Psoas muscle (tissue), 8 donors: ENCODE results near the gene WWOX. TPM values are rescaled to one million over a fixed set of nuclear protein-coding genes. Genes with fewer than 3 reads are reported as not detected.

Source experiments
- ATAC-seq, 4 donors: fragments of 200-7000 bp; cut with Tn5 transposase; one replicate each; pipeline ENCODE4 v1.9.1; 2020; ENCODE audit warnings: moderate library complexity in 3 of 4, mild to moderate bottlenecking in 2 of 4
- DNase-seq, 2 donors: peaks; one replicate each; pipeline ENCODE4 v3.0.0-alpha.2; 2020
- H3K27ac ChIP-seq: fragments of 200-600 bp; one replicate; pipeline ENCODE4 v1.8.0; 2022
- H3K27me3 ChIP-seq, 3 donors: fragments of 200-600 bp in 1 of 3; one replicate each; pipeline versions ENCODE4 v1.6.1 to v1.8.0; 2013 to 2022; ENCODE audit warnings: low read length in 2 of 3, mild to moderate bottlenecking in 2 of 3, moderate library complexity in 1 of 3; ENCODE audit not compliant: insufficient read depth in 3 of 3
- H3K36me3 ChIP-seq, 2 donors: fragments of 200-600 bp in 1 of 2; one replicate each; pipeline versions ENCODE4 v1.6.1 to v1.8.0; 2013 to 2022; ENCODE audit warnings: low read depth in 1 of 2, mild to moderate bottlenecking in 1 of 2, moderate library complexity in 1 of 2; ENCODE audit not compliant: insufficient read depth in 1 of 2
- H3K4me1 ChIP-seq: fragments of 200-600 bp; one replicate; pipeline ENCODE4 v1.8.0; 2022
- H3K4me3 ChIP-seq: fragments of 200-600 bp; one replicate; pipeline ENCODE4 v1.8.0; 2022; ENCODE audit warnings: mild to moderate bottlenecking
- H3K9me3 ChIP-seq: fragments of 200-600 bp; one replicate; pipeline ENCODE4 v1.8.0; 2022
- CTCF ChIP-seq: fragments of 200-600 bp; IDR thresholded peaks from one replicate; pipeline ENCODE4 v1.8.0; 2022; ENCODE audit warnings: antibody characterized with exemption
- WGBS, 3 donors: extraction: QIAGEN DNeasy Blood & Tissue Kit; methylation state at CpG; one replicate each; pipeline versions ENCODE4 v1.1.6 to v1.1.7; 2013; 5-methylcytosine and 5-hydroxymethylcytosine counted together
- intact Hi-C, 2 donors: fragments of 100-400 bp; cut with DNase I; formaldehyde crosslinking; loops; one replicate each; pipeline versions ENCODE4 v1.11.0 to v1.14.2; 2022
- polyA plus RNA-seq, 3 donors: library from polyadenylated mRNA; stranded (reverse); fragments of 200-250 nt; gene quantifications; one replicate each; pipeline ENCODE4 v1.2.3, GENCODE V29; 2013
- total RNA-seq, 4 donors: library from RNA; stranded (reverse); fragmentation: NEBNext Ultra II Directional in 2 of 4; extraction: Animal tissue kit (Norgen Biotek cat#: 25700) in 2 of 4; gene quantifications; one replicate each; pipeline versions ENCODE4 v1.2.1 to v1.2.4, GENCODE V29; 2021 to 2023
- donor health status: healthy with polysubstance abuse.
- donor health status: DM: no; HTN: no; CAD: no; lungs with moderate emphysema.
- donor health status: Bipolar disorder and iron deficiency.
- donor health status: healthy.
- donor health status: DM: yes; HTN: yes; CAD: no.
- donor health status: DM: no; HTN: no; CAD: no.
- donor health status: DM: no; HTN: no; CAD: no.
- donor health status: DM: yes; HTN: yes; CAD: no.

WWOX gene
- total and polyA plus RNA-seq, 7 donors = 3.1 to 6.6 (median 5.0) TPM

- Histone ChIP-seq H3K27me3 (no peaks in the 10 kb centered on the region), H3K27ac (peak overlapping the region; percentile 82), H3K36me3 (no peaks in the 10 kb centered on the region), H3K9me3 (no peaks in the 10 kb centered on the region), H3K4me3 (no peak overlapping the region), H3K4me1 (peaks cover 22% of the 10 kb centered on the region)
- no peak for DNase-seq
- ATAC-seq = no peak
- intact Hi-C loops = no loop called here
- WGBS, 3 donors = 44 to 64% (median 45%) methylated on average over 8 of the region's 8 CpGs
- no peak for TF ChIP-seq CTCF
Measured at GRCh38 chr16:78628461-78629045, 529.1 kb downstream of the WWOX start.

DNA sequence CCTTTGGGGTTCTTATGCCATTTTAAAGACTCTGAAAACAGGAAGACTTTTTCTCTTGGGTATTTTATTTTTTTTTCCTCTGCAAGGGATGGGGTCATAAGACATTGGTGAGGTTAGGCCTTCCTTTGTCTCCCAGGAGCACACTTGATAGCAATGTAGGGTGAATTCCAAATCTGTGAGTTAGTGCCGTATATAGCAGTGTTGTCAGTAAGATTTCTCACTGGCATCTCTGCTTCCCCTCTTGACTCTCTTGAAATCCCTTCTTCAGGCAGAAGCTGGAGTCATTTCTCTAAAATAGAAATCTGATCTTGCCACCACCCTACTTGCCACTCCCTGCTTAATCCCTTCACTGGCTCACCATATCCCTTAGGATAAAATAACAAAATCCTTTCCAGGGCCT, 529.7 kb downstream of the WWOX start:
- intact Hi-C loops = no loop called here
- TF ChIP-seq CTCF = no peak
- H3K4me1 ChIP-seq = peaks cover 22% of the 10 kb centered on the region
- H3K27me3 ChIP-seq = no peaks in the 10 kb centered on the region
- H3K9me3 ChIP-seq = no peaks in the 10 kb centered on the region
- H3K4me3 ChIP-seq = no peak overlapping the region
- H3K36me3 ChIP-seq = no peaks in the 10 kb centered on the region
- WGBS, 3 donors = 0 to 15% (median 4%) methylated on average over 1 of the region's 1 CpG
- ATAC-seq (peak; percentile 83 to 90 (median 86)), DNase-seq (no peak)
- peak overlapping the region; percentile 82 for H3K27ac ChIP-seq

DNA sequence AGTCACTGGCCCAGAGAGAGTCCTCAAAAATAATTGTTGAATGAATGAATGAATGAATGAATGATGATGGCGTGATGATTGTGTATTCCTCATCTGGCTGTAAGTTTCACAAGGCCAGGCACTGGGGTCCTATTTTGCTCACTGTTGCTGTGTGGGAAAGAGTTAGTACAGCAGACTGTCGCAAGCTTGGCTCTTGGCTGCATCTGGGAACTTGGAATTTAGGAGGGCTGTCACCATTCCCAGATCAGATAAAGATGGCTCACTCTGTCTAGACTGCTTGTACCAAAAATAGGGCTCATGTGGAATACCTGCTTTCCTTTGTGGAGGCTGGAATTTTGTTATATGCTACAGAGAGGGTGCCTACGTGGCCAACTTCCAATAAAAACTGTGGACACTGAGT, 530.6 kb downstream of the WWOX start:
- Histone ChIP-seq H3K4me1 (peaks cover 22% of the 10 kb centered on the region), H3K27me3 (no peaks in the 10 kb centered on the region), H3K9me3 (no peaks in the 10 kb centered on the region), H3K4me3 (no peak overlapping the region), H3K27ac (peak overlapping the region; percentile 82), H3K36me3 (no peaks in the 10 kb centered on the region)
- DNase-seq (no peak), ATAC-seq (peak; percentile 79 to 89 (median 83))
- WGBS, 3 donors = 56 to 88% (median 65%) methylated on average over 3 of the region's 3 CpGs
- TF ChIP-seq CTCF = no peak
- intact Hi-C loops = loop anchor here in 1 of 2 donors (2.0 kb wide), 1 partner anchor 117 kb away; no protein-coding TSS in a partner anchor

DNA sequence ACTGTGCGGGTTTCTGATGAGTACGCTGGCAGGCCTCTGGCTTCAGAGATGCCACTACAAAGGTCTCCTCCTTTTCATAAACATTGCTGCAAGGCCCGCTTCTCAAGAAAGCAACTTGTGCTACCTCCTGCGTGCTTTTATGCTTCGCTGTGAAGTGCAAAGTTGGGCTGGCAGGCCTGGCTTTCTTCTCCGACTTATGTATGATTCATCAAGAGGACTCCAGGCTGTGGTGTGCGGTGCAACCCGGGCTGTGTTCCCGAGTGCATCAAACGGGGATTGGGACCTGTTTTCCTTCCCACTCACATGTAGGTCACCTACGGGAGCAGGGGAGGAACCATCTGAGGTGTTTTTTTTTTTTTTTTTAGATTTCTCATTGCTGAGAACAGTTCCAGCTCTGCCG, 534.1 kb downstream of the WWOX start:
- Histone ChIP-seq H3K36me3 (no peaks in the 10 kb centered on the region), H3K4me1 (peaks cover 20% of the 10 kb centered on the region), H3K27ac (no peak overlapping the region), H3K4me3 (no peak overlapping the region), H3K9me3 (no peaks in the 10 kb centered on the region), H3K27me3 (no peaks in the 10 kb centered on the region)
- intact Hi-C loops = no loop called here
- WGBS, 3 donors = 80 to 85% (median 84%) methylated on average over 12 of the region's 12 CpGs
- ATAC-seq (no peak), DNase-seq (no peak)
- TF ChIP-seq CTCF = no peak

DNA sequence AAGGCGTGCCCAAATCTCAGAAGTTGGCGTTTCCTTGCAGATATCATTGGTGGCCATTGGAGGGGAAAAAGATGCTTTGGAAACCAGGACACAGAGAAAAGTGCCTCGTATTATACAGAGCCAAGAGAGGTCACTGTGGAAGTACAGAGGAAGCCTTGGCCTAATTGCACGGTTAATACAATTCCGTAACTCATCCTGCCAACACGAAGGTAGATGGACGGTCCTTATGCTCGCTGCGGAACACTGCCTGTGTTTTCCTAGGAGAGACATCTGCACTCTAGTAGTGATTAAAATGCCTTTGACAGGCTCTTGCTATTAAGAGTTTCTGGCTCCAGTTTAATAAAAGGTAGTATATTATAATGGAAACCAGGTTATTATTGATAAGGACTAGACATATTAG, 536.4 kb downstream of the WWOX start:
- WGBS, 3 donors = 82 to 89% (median 83%) methylated on average over 9 of the region's 9 CpGs
- no peaks in the 10 kb centered on the region for H3K9me3 ChIP-seq
- H3K4me3 ChIP-seq = no peak overlapping the region
- no peak for ATAC-seq
- no peak for TF ChIP-seq CTCF
- intact Hi-C loops = no loop called here
- H3K27ac ChIP-seq = no peak overlapping the region
- H3K4me1 ChIP-seq = peaks cover 2% of the 10 kb centered on the region
- H3K27me3 ChIP-seq = no peaks in the 10 kb centered on the region
- H3K36me3 ChIP-seq = no peaks in the 10 kb centered on the region
- DNase-seq = no peak
